Common myeloid progenitor, CD34-positive (primary cell): Measurements from ENCODE around the gene MAB21L4.

Source experiments
- CTCF ChIA-PET: fragments of 350-600 bp; sonication (Branson Sonifier 250); formaldehyde crosslinking; loops from one replicate; lab custom pipeline; 2021; ENCODE audit warnings: antibody characterized with exemption; lab: Charles Lee
- POLR2A ChIA-PET: fragments of 350-600 bp; sonication (Branson Sonifier 250); formaldehyde crosslinking; loops from one replicate; lab custom pipeline; 2021; ENCODE audit warnings: antibody characterized with exemption; lab: Charles Lee
- DNase-seq, 3 donors: peaks; one replicate each; pipeline versions ENCODE4 v3.0.0 to v3.0.0-alpha.2; 2013
- H3K27ac ChIP-seq, 2 experiments: 1 replicate in 1 of 2; 2 replicates in 1 of 2; pipeline ENCODE4 v1.7.0; 2013; ENCODE audit warnings: inconsistent platforms in 2 of 2, low read length in 2 of 2, mild to moderate bottlenecking in 2 of 2, low read depth in 1 of 2, moderate library complexity in 1 of 2; ENCODE audit not compliant: severe bottlenecking in 2 of 2, insufficient read depth in 1 of 2, poor library complexity in 1 of 2
- H3K27me3 ChIP-seq, 5 experiments: replicated peaks in 2 of 5; 1 replicate in 3 of 5; 2 replicates in 2 of 5; pipeline versions ENCODE4 v1.6.1 to v1.7.0; 2013; ENCODE audit warnings: low read length in 4 of 5, mild to moderate bottlenecking in 2 of 5, moderate library complexity in 2 of 5, inconsistent platforms in 1 of 5; ENCODE audit not compliant: insufficient read depth in 5 of 5, control insufficient read depth in 4 of 5
- H3K36me3 ChIP-seq, 4 experiments: 1 replicate in 2 of 4; 2 replicates in 2 of 4; pipeline versions ENCODE4 v1.6.1 to v1.7.0; 2013; ENCODE audit warnings: low read length in 3 of 4, control low read depth in 1 of 4, mild to moderate bottlenecking in 1 of 4; ENCODE audit not compliant: control insufficient read depth in 4 of 4, insufficient read depth in 4 of 4
- H3K4me1 ChIP-seq, 4 experiments: 1 replicate in 3 of 4; 2 replicates in 1 of 4; pipeline versions ENCODE4 v1.6.1 to v1.7.1; 2013; ENCODE audit warnings: low read length in 3 of 4, mild to moderate bottlenecking in 3 of 4, control low read depth in 1 of 4, inconsistent platforms in 1 of 4, moderate library complexity in 1 of 4; ENCODE audit not compliant: control insufficient read depth in 4 of 4, insufficient read depth in 4 of 4; ENCODE audit errors: control extremely low read depth in 1 of 4
- H3K4me3 ChIP-seq, 7 experiments: 1 replicate in 4 of 7; 2 replicates in 3 of 7; pipeline versions ENCODE4 v1.5.1 to v1.7.0; 2013; ENCODE audit warnings: mild to moderate bottlenecking in 7 of 7, low read length in 6 of 7, moderate library complexity in 6 of 7, inconsistent platforms in 2 of 7, low read depth in 2 of 7, control low read depth in 1 of 7; ENCODE audit not compliant: insufficient read depth in 4 of 7, control insufficient read depth in 1 of 7; ENCODE audit errors: extremely low read depth in 1 of 7
- H3K9me3 ChIP-seq, 5 experiments: 1 replicate in 4 of 5; 2 replicates in 1 of 5; pipeline versions ENCODE4 v1.6.1 to v1.7.1; 2013; ENCODE audit warnings: low read length in 4 of 5, mild to moderate bottlenecking in 2 of 5, inconsistent platforms in 1 of 5, low read depth in 1 of 5, moderate library complexity in 1 of 5; ENCODE audit not compliant: control insufficient read depth in 4 of 5, insufficient read depth in 2 of 5; ENCODE audit errors: control extremely low read depth in 1 of 5
- WGBS: methylation state at CpG from one replicate; pipeline ENCODE4 v1.1.5; 2013; ENCODE audit not compliant: insufficient coverage; 5-methylcytosine and 5-hydroxymethylcytosine counted together

The MAB21L4 gene

GRCh38 chr2:240839152-240840143, 56.5 kb downstream of the MAB21L4 start:
- Histone ChIP-seq H3K4me1 (no peaks in the 10 kb centered on the region), H3K27me3 (peaks cover 0 to 13% (median 2%) of the 10 kb centered on the region in 5 experiments), H3K9me3 (peaks cover 0 to 2% (median 0%) of the 10 kb centered on the region in 5 experiments), H3K4me3 (no peak overlapping the region), H3K27ac (no peak overlapping the region), H3K36me3 (no peaks in the 10 kb centered on the region)
- WGBS, result over 99% methylated on average over 21 of the region's 28 CpGs
- DNase-seq, result no peak
- ChIA-PET CTCF (interaction anchor here (0.8 to 2.2 kb wide), 18 partner anchors 10 to 378 kb away, joined by 3 to 14 read pairs (median 4); partner anchors contain the start of gene CAPN10), POLR2A (no interaction called here)

GRCh38 chr2:240837621-240838020, 58.3 kb downstream of the MAB21L4 start:
- ChIA-PET POLR2A (no interaction called here), CTCF (interaction anchor here (1.0 kb wide), 1 partner anchor 14 kb away, joined by 3 read pairs; no protein-coding TSS in a partner anchor)
- Histone ChIP-seq H3K36me3 (no peaks in the 10 kb centered on the region), H3K9me3 (no peaks in the 10 kb centered on the region), H3K27me3 (peaks cover 0 to 17% (median 2%) of the 10 kb centered on the region in 5 experiments), H3K4me3 (no peak overlapping the region), H3K27ac (no peak overlapping the region), H3K4me1 (no peaks in the 10 kb centered on the region)
- WGBS, result 78% methylated on average over 1 of the region's 4 CpGs
- DNase-seq, result no peak

GRCh38 chr2:240836781-240837467, 59.0 kb downstream of the MAB21L4 start:
- ChIA-PET POLR2A (no interaction called here), CTCF (interaction anchor here (0.6 to 1.5 kb wide), 2 partner anchors 10 to 34 kb away, joined by 3 to 5 read pairs; no protein-coding TSS in a partner anchor)
- Histone ChIP-seq H3K9me3 (no peaks in the 10 kb centered on the region), H3K27ac (no peak overlapping the region), H3K4me3 (no peak overlapping the region), H3K27me3 (peaks cover 0 to 14% (median 2%) of the 10 kb centered on the region in 5 experiments), H3K36me3 (no peaks in the 10 kb centered on the region), H3K4me1 (peaks cover 0 to 3% (median 1%) of the 10 kb centered on the region in 4 experiments)
- 90% methylated on average over 15 of the region's 17 CpGs for WGBS
- DNase-seq, result no peak
